ENCODE results near the gene ODAPH.
A peak's percentile ranks its signal among the peaks of the same experiment; 100 is the strongest.

ODAPH gene

GRCh38 chr4:75566911-75567310 is 11.0 kb downstream of the ODAPH start:
- Histone ChIP-seq H3K27me3 (ENCODE audit: insufficient read depth, low read length) (no peaks in the 10 kb centered on the region), H2BK5ac (ENCODE audit: low read depth, low read length, poor library complexity) (no peak overlapping the region), H3K79me2 (ENCODE audit: control insufficient read depth, insufficient read depth, low read length, poor library complexity) (no peaks in the 10 kb centered on the region), H3K4ac (ENCODE audit: low read depth, low read length) (no peak overlapping the region), H3K4me2 (ENCODE audit: low read length) (no peak overlapping the region), H2BK120ac (ENCODE audit: insufficient read depth, low read length, poor library complexity) (no peak overlapping the region), H4K91ac (ENCODE audit: low read depth, low read length) (no peak overlapping the region), H3K9me3 (ENCODE audit: insufficient read depth, low read depth, low read length) (no peaks in the 10 kb centered on the region), H2AFZ (ENCODE audit: insufficient read depth, low read length, poor library complexity) (no peak overlapping the region), H4K12ac (ENCODE audit: low read depth, low read length) (no peak overlapping the region), H3K18ac (ENCODE audit: low read length) (no peak overlapping the region), H3K23ac (ENCODE audit: low read length) (no peak overlapping the region), H3K79me1 (ENCODE audit: low read length) (no peaks in the 10 kb centered on the region), H3K4me3 (ENCODE audit: low read depth, low read length) (no peak overlapping the region), H2BK12ac (ENCODE audit: low read length) (no peak overlapping the region), H3K9ac (ENCODE audit: low read length) (no peak overlapping the region), H4K8ac (ENCODE audit: low read depth, low read length) (no peak overlapping the region), H3K14ac (ENCODE audit: low read length) (no peak overlapping the region), H2AK5ac (ENCODE audit: low read length) (no peak overlapping the region), H3K36me3 (ENCODE audit: control insufficient read depth in 1 of 2, insufficient read depth in 2 of 2, low read length in 2 of 2) (no peaks in the 10 kb centered on the region), H3K4me1 (ENCODE audit: control insufficient read depth in 1 of 2, insufficient read depth in 2 of 2, low read length in 2 of 2) (no peaks in the 10 kb centered on the region), H3K27ac (ENCODE audit: low read depth, low read length) (no peak overlapping the region)
- no peak for DNase-seq
- WGBS (ENCODE audit: extremely low coverage, insufficient coverage, insufficient read length): no CpG with 5 or more reads among the region's 1 CpG

- no peak overlapping the region for H3K27ac ChIP-seq (ENCODE audit: low read depth, low read length)
- no peak overlapping the region for H3K9ac ChIP-seq (ENCODE audit: low read length)
- no peak overlapping the region for H3K14ac ChIP-seq (ENCODE audit: low read length)
- H3K27me3 ChIP-seq (ENCODE audit: insufficient read depth, low read length): no peaks in the 10 kb centered on the region
- no peak overlapping the region for H2BK5ac ChIP-seq (ENCODE audit: low read depth, low read length, poor library complexity)
- no peak overlapping the region for H3K18ac ChIP-seq (ENCODE audit: low read length)
- H3K4me2 ChIP-seq (ENCODE audit: low read length): no peak overlapping the region
- H4K12ac ChIP-seq (ENCODE audit: low read depth, low read length): no peak overlapping the region
- H3K79me1 ChIP-seq (ENCODE audit: low read length): no peaks in the 10 kb centered on the region
- H2BK120ac ChIP-seq (ENCODE audit: insufficient read depth, low read length, poor library complexity): no peak overlapping the region
- DNase-seq: no peak
- no peak overlapping the region for H2AK5ac ChIP-seq (ENCODE audit: low read length)
- no peak overlapping the region for H3K4me3 ChIP-seq (ENCODE audit: low read depth, low read length)
- H2BK12ac ChIP-seq (ENCODE audit: low read length): no peak overlapping the region
- H4K8ac ChIP-seq (ENCODE audit: low read depth, low read length): no peak overlapping the region
- H4K91ac ChIP-seq (ENCODE audit: low read depth, low read length): no peak overlapping the region
- no peaks in the 10 kb centered on the region for H3K36me3 ChIP-seq (ENCODE audit: control insufficient read depth in 1 of 2, insufficient read depth in 2 of 2, low read length in 2 of 2)
- no peaks in the 10 kb centered on the region for H3K4me1 ChIP-seq (ENCODE audit: control insufficient read depth in 1 of 2, insufficient read depth in 2 of 2, low read length in 2 of 2)
- no peaks in the 10 kb centered on the region for H3K79me2 ChIP-seq (ENCODE audit: control insufficient read depth, insufficient read depth, low read length, poor library complexity)
- H3K9me3 ChIP-seq (ENCODE audit: insufficient read depth, low read depth, low read length): no peaks in the 10 kb centered on the region
- H3K23ac ChIP-seq (ENCODE audit: low read length): no peak overlapping the region
- H2AFZ ChIP-seq (ENCODE audit: insufficient read depth, low read length, poor library complexity): no peak overlapping the region
- WGBS (ENCODE audit: extremely low coverage, insufficient coverage, insufficient read length): no CpG with 5 or more reads among the region's 2 CpGs
- no peak overlapping the region for H3K4ac ChIP-seq (ENCODE audit: low read depth, low read length)
Measured at GRCh38 chr4:75567725-75568124, 11.9 kb downstream of the ODAPH start.

GRCh38 chr4:75584067-75584466 is 28.2 kb downstream of the ODAPH start:
- Histone ChIP-seq H3K23ac (ENCODE audit: low read length) (no peak overlapping the region), H3K4me2 (ENCODE audit: low read length) (no peak overlapping the region), H3K79me2 (ENCODE audit: control insufficient read depth, insufficient read depth, low read length, poor library complexity) (no peaks in the 10 kb centered on the region), H3K4me1 (ENCODE audit: control insufficient read depth in 1 of 2, insufficient read depth in 2 of 2, low read length in 2 of 2) (no peaks in the 10 kb centered on the region), H2AK5ac (ENCODE audit: low read length) (no peak overlapping the region), H4K8ac (ENCODE audit: low read depth, low read length) (no peak overlapping the region), H3K9me3 (ENCODE audit: insufficient read depth, low read depth, low read length) (no peaks in the 10 kb centered on the region), H4K12ac (ENCODE audit: low read depth, low read length) (no peak overlapping the region), H3K27ac (ENCODE audit: low read depth, low read length) (no peak overlapping the region), H2AFZ (ENCODE audit: insufficient read depth, low read length, poor library complexity) (no peak overlapping the region), H3K4ac (ENCODE audit: low read depth, low read length) (no peak overlapping the region), H3K36me3 (ENCODE audit: control insufficient read depth in 1 of 2, insufficient read depth in 2 of 2, low read length in 2 of 2) (no peaks in the 10 kb centered on the region), H3K14ac (ENCODE audit: low read length) (no peak overlapping the region), H2BK12ac (ENCODE audit: low read length) (no peak overlapping the region), H3K4me3 (ENCODE audit: low read depth, low read length) (no peak overlapping the region), H3K27me3 (ENCODE audit: insufficient read depth, low read length) (no peaks in the 10 kb centered on the region), H3K79me1 (ENCODE audit: low read length) (no peaks in the 10 kb centered on the region), H2BK5ac (ENCODE audit: low read depth, low read length, poor library complexity) (no peak overlapping the region), H3K18ac (ENCODE audit: low read length) (no peak overlapping the region), H3K9ac (ENCODE audit: low read length) (peak overlapping the region; percentile 47), H2BK120ac (ENCODE audit: insufficient read depth, low read length, poor library complexity) (no peak overlapping the region), H4K91ac (ENCODE audit: low read depth, low read length) (no peak overlapping the region)
- whole genome bisulfite sequencing (ENCODE audit: extremely low coverage, insufficient coverage, insufficient read length): no CpG with 5 or more reads among the region's 2 CpGs
- DNase-seq: no peak

- Histone ChIP-seq H3K79me1 (ENCODE audit: low read length) (no peaks in the 10 kb centered on the region), H4K8ac (ENCODE audit: low read depth, low read length) (no peak overlapping the region), H2BK12ac (ENCODE audit: low read length) (no peak overlapping the region), H2AK5ac (ENCODE audit: low read length) (no peak overlapping the region), H3K18ac (ENCODE audit: low read length) (no peak overlapping the region), H3K14ac (ENCODE audit: low read length) (no peak overlapping the region), H4K91ac (ENCODE audit: low read depth, low read length) (no peak overlapping the region), H2AFZ (ENCODE audit: insufficient read depth, low read length, poor library complexity) (no peak overlapping the region), H3K27me3 (ENCODE audit: insufficient read depth, low read length) (no peaks in the 10 kb centered on the region), H3K9me3 (ENCODE audit: insufficient read depth, low read depth, low read length) (no peaks in the 10 kb centered on the region), H3K27ac (ENCODE audit: low read depth, low read length) (no peak overlapping the region), H3K4me3 (ENCODE audit: low read depth, low read length) (no peak overlapping the region), H3K79me2 (ENCODE audit: control insufficient read depth, insufficient read depth, low read length, poor library complexity) (no peaks in the 10 kb centered on the region), H3K9ac (ENCODE audit: low read length) (no peak overlapping the region), H3K23ac (ENCODE audit: low read length) (no peak overlapping the region), H2BK120ac (ENCODE audit: insufficient read depth, low read length, poor library complexity) (no peak overlapping the region), H3K4ac (ENCODE audit: low read depth, low read length) (no peak overlapping the region), H4K12ac (ENCODE audit: low read depth, low read length) (no peak overlapping the region), H3K36me3 (ENCODE audit: control insufficient read depth in 1 of 2, insufficient read depth in 2 of 2, low read length in 2 of 2) (no peaks in the 10 kb centered on the region), H3K4me1 (ENCODE audit: control insufficient read depth in 1 of 2, insufficient read depth in 2 of 2, low read length in 2 of 2) (no peaks in the 10 kb centered on the region), H2BK5ac (ENCODE audit: low read depth, low read length, poor library complexity) (no peak overlapping the region), H3K4me2 (ENCODE audit: low read length) (no peak overlapping the region)
- DNase-seq: no peak
- no CpG with 5 or more reads among the region's 1 CpG for WGBS (ENCODE audit: extremely low coverage, insufficient coverage, insufficient read length)
Measured at GRCh38 chr4:75593393-75593792, 37.5 kb downstream of the ODAPH start.
